NCI-H1694 treated with DMSO at 0.1 percent for 48 hours (cell line): ENCODE results near the gene TMEM106B.

Experiments
- DNase-seq: peaks from one replicate; lab custom pipeline; 2025; lab: John Stamatoyannopoulos, UW

The TMEM106B gene

GRCh38 chr7:12228024-12228423 lies 16.9 kb downstream of the TMEM106B start:
- no peak for DNase-seq

- no peak for DNase-seq
Observed at GRCh38 chr7:12229046-12229445, 18.0 kb downstream of the TMEM106B start.

GRCh38 chr7:12231097-12231496 lies 20.0 kb downstream of the TMEM106B start:
- no peak for DNase-seq

GRCh38 chr7:12233175-12233574 lies 22.1 kb downstream of the TMEM106B start:
- no peak for DNase-seq

GRCh38 chr7:12234334-12234865 lies 23.3 kb downstream of the TMEM106B start:
- no peak for DNase-seq

GRCh38 chr7:12235970-12236369 lies 24.9 kb downstream of the TMEM106B start:
- no peak for DNase-seq

- DNase-seq: no peak
Observed at GRCh38 chr7:12237007-12237406, 25.9 kb downstream of the TMEM106B start.

GRCh38 chr7:12239806-12240205 lies 28.7 kb downstream of the TMEM106B start:
- no peak for DNase-seq

GRCh38 chr7:12244129-12244528 lies 33.0 kb downstream of the TMEM106B start:
- DNase-seq: no peak

- no peak for DNase-seq
Observed at GRCh38 chr7:12244694-12245093, 33.6 kb downstream of the TMEM106B start.

- DNase-seq: no peak
Observed at GRCh38 chr7:12249706-12250105, 38.6 kb downstream of the TMEM106B start.

- no peak for DNase-seq
Observed at GRCh38 chr7:12250232-12250631, 39.1 kb downstream of the TMEM106B start.

GRCh38 chr7:12256090-12256489 lies 45.0 kb downstream of the TMEM106B start:
- no peak for DNase-seq

- DNase-seq: no peak
Observed at GRCh38 chr7:12257582-12257981, 46.5 kb downstream of the TMEM106B start.

- no peak for DNase-seq
Observed at GRCh38 chr7:12258074-12258473, 47.0 kb downstream of the TMEM106B start.

- DNase-seq: no peak
Observed at GRCh38 chr7:12267542-12267941, 56.4 kb downstream of the TMEM106B start.

GRCh38 chr7:12269100-12269895 lies 58.2 kb downstream of the TMEM106B start:
- no peak for DNase-seq

- DNase-seq: no peak
Observed at GRCh38 chr7:12281038-12281437, 69.9 kb downstream of the TMEM106B start.

GRCh38 chr7:12287901-12288300 lies 76.8 kb downstream of the TMEM106B start:
- no peak for DNase-seq

GRCh38 chr7:12289996-12290395 lies 78.9 kb downstream of the TMEM106B start:
- DNase-seq: no peak

- no peak for DNase-seq
Observed at GRCh38 chr7:12290761-12291160, 79.7 kb downstream of the TMEM106B start.

GRCh38 chr7:12291870-12292269 lies 80.8 kb downstream of the TMEM106B start:
- DNase-seq: no peak
